HG02943 (cell line): ENCODE measurements around the gene PLA2G4C.

ENCODE experiments used
- ATAC-seq: cut with Tn5 transposase; IDR thresholded peaks from one replicate; pipeline ENCODE4 v1.9.1; 2021; ENCODE audit warnings: mild to moderate bottlenecking, low read depth, moderate library complexity; ENCODE audit not compliant: unreplicated experiment

PLA2G4C gene, protein sequence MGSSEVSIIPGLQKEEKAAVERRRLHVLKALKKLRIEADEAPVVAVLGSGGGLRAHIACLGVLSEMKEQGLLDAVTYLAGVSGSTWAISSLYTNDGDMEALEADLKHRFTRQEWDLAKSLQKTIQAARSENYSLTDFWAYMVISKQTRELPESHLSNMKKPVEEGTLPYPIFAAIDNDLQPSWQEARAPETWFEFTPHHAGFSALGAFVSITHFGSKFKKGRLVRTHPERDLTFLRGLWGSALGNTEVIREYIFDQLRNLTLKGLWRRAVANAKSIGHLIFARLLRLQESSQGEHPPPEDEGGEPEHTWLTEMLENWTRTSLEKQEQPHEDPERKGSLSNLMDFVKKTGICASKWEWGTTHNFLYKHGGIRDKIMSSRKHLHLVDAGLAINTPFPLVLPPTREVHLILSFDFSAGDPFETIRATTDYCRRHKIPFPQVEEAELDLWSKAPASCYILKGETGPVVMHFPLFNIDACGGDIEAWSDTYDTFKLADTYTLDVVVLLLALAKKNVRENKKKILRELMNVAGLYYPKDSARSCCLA

GRCh38 chr19:48110350-48110966 lies at the start of gene PLA2G4C:
Gene PLA2G4C (minus strand): TSS chr19:48110817. CDS start chr19:48106529, 4,288 bp downstream.
- ATAC-seq = no peak

DNA sequence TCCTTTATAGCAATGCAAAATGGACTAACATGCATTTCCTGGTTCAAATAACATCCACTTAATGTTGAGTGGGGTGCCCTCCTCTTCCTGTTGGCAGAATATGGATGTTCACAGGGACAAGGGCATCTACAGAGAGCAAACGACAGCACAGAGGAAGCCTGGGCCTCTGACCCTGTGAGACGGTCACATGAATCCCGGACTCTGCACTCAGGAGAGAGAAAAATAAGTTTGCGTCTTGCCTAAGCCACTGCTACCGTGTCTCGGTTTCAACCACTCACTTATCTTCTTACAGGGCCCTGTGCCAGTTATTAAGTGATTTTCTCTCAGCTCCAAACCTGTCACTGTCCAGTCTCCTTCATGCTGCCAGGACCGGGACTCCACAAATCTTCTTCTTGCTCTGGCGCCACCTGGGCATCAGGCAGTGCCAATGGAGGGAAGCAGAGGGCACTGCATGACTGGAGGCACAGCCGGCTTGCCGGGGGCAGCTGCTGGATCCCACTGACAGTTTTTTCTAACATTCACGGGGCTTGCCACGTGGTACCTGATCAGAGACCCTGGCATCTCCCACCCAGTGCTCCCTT lies 47.7 kb upstream of the PLA2G4C start:
- ATAC-seq = no peak

GRCh38 chr19:48154003-48154402 lies 43.4 kb upstream of the PLA2G4C start:
- ATAC-seq = no peak

DNA sequence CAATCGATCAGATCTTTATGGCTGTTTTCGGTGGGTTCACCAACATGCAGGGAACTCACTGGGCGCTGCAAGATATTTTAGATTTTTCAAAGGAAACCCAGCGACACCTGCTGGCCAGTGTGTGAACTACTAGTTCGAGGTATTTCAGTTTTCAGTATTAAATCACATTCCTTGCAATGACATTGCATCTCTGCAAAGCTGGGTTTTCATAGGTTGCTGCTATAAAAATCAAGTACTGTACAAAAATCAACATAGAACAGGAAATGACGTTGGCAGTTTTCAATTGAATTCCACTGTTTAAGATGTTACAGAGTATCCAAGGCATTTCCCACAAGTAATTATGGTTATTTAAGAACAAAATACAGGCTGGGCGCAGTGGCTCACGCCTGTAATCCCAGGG lies 41.9 kb upstream of the PLA2G4C start:
- no peak for ATAC-seq

GRCh38 chr19:48149430-48149829 lies 38.8 kb upstream of the PLA2G4C start:
- ATAC-seq = no peak

DNA sequence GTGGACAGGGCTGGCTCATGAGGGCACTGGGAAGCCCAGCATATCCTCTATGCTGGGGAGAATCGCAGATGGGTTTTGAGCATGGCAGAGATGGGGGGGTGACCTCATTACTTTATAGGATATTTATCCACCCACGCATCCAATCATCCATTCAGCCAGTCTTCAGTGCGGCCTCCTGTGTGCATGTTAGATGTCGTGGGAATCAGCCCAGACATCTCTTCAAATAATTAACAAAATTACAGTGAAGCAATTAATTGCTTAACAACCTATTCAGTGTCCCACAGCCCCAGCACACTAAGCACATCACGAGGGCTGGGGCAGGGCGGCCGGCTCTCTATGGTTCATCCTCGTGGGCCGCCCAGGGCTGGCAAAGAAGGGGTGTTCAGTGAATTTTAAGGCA lies 38.0 kb upstream of the PLA2G4C start:
- no peak for ATAC-seq

DNA sequence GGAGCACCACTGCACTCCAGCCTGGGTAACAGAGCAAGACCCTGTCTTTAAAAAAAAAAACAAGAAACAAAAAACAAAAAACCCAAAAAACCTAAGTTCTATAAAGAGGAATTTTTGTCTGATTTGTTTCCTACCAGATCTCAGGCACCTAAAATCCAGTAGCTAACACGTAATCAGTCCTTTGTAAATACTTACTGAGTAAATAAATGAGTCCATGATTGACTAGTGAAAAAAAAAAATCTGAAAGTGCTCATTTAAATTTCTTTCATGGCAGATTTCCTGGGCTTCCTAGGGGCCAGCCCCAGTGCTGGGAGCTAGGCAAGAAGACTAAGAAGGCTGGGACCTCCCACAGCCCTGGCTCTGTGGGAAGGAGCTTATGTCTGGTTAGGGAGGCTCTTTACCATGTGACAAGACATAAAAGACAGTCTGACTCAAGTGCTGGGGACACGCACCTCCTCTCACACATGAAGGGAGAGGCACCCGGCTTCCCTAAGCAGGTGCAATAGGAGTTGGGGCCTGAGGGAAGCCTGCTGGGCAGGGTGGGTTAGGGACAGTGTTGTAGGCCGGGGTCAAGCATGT lies 37.1 kb upstream of the PLA2G4C start:
- no peak for ATAC-seq

DNA sequence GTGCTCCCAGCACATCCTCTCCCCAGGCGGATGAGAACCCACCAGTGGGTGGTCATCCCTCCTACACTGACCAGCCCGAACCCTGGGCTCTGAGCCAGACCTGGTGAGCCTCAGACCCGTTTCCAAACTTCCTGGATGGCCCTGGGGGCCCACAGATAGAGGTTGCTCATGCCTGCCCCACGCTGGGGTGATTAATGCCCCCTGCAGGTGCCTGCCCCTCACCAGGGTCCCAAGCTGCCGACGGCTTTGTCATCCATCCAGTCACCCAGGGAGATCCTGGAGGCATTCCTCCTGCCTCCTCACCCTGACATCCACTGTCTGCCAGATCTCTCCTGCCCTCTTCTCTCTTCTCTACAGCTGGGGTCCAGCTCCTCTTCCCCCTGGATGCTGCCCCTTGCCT lies 28.4 kb upstream of the PLA2G4C start:
- no peak for ATAC-seq

DNA sequence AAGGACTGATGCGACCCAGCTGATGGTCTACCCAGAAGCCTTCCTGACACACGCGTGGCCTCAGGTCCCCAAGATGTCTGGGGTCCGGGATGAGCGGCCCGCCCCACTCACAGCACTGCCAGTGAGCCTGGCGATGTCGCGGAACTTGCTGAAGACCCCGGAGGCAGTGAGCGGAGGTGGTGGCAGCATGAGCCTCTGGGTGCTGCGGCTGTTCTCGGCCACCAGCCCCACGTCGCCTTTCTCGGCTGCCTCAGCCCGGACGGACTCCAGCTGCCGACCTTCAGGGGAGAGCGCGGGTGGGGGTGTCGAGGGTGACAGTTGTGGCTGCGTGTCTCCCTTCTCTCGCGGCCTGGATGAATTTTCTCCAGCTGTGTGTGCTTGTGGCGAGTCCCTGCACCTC lies 26.8 kb upstream of the PLA2G4C start:
- no peak for ATAC-seq

DNA sequence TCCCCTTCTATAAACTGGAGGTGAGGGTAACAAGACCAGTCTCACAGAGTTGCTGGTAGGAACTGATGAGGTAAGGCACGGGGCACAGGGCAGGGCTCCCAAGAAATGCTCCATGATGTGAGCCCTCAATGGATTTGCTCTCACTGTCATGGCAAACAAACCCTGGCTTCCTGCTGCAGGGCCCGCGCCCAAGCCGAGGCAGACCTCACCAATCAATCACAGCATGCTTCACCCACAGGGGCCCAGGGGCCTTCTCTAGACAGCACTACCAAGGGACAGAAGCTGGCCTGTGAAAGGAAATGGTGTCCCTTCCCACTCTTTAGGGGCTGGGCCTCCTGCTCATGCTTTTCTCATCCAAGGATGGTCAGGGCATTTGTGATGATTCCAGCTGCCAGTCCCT lies 25.9 kb upstream of the PLA2G4C start:
- no peak for ATAC-seq

GRCh38 chr19:48135411-48135810 lies 24.8 kb upstream of the PLA2G4C start:
- ATAC-seq = no peak

GRCh38 chr19:48133094-48133493 lies 22.5 kb upstream of the PLA2G4C start:
- ATAC-seq = no peak

- no peak for ATAC-seq
Observed at GRCh38 chr19:48127561-48127960, 16.9 kb upstream of the PLA2G4C start.

GRCh38 chr19:48123907-48124651 lies 13.5 kb upstream of the PLA2G4C start:
- no peak for ATAC-seq

- no peak for ATAC-seq
Observed at GRCh38 chr19:48122421-48122820, 11.8 kb upstream of the PLA2G4C start.

DNA sequence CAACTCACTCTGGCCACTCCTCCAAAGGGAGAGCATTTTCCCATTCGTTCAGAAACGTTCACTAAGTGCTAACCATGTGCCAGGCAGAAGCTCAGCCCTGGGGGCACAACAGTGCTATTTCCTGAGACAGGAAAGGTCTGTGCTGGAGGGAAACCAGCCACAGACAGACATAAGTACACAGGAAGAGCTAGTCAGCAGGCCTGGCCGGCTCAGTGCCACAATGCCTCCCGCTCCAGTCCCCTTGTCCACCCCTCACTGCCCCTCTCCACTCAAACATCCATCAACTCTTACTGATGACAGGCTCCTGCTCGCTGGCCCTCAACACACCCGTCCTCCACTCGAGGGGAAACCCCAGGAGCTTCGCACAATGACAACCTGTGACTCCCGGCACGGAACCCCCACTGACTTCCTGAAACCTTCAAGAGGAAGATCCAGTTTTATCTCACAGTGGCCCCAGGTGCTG lies 11.3 kb upstream of the PLA2G4C start:
- ATAC-seq = no peak

- no peak for ATAC-seq
Observed at GRCh38 chr19:48121066-48121465, 10.4 kb upstream of the PLA2G4C start.

GRCh38 chr19:48120505-48120904 lies 9.9 kb upstream of the PLA2G4C start:
- no peak for ATAC-seq

- ATAC-seq = no peak
Observed at GRCh38 chr19:48118131-48118517, 7.5 kb upstream of the PLA2G4C start.

- ATAC-seq = no peak
Observed at GRCh38 chr19:48117515-48118130, 7.0 kb upstream of the PLA2G4C start.
